ENCODE results near the gene NFIA.

DNA sequence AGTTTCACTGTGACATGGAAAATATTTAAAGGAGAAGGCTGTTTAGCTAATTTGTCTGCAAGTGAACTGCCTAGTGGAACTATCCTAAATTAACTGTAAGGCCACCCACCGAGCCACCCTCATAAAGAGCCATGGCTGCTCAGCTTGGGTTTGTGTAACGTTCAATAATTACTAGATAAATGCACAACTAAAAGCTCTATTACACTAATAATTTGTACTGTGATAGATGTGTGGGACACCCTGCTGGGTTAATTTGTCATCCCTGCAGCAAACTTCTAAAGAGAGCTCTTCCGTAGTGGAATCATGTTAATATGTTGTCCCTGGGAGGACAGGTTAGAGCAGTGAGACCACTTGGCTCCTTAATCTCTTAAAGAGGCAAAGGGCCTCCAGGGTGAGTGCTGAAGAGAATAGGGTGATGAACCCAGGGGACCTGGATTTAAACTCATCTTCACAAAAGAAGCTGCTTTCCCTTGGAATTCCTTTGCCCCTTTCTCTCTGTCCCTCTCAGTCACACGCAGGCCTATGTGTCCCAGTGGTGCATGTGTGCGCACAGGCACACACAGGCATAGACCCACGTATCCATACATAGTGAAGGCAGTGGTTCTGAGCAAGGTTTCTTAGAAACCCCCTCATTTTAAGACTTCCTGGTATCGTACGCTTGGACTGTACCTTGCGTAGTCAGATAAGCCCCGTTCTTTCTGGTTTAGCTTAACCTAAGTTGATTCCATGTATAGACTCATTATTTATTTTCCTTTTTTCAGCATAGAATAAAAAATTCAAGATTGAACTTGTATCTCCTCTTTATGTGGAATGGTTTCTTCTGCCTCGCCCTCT is 310.3 kb downstream of the NFIA start:
- no peak for TF ChIP-seq EZH2 (optimal IDR thresholded peaks at IDR 0.05; ENCODE audit: low read depth, low read length)
- TF ChIP-seq, protein P1, sequence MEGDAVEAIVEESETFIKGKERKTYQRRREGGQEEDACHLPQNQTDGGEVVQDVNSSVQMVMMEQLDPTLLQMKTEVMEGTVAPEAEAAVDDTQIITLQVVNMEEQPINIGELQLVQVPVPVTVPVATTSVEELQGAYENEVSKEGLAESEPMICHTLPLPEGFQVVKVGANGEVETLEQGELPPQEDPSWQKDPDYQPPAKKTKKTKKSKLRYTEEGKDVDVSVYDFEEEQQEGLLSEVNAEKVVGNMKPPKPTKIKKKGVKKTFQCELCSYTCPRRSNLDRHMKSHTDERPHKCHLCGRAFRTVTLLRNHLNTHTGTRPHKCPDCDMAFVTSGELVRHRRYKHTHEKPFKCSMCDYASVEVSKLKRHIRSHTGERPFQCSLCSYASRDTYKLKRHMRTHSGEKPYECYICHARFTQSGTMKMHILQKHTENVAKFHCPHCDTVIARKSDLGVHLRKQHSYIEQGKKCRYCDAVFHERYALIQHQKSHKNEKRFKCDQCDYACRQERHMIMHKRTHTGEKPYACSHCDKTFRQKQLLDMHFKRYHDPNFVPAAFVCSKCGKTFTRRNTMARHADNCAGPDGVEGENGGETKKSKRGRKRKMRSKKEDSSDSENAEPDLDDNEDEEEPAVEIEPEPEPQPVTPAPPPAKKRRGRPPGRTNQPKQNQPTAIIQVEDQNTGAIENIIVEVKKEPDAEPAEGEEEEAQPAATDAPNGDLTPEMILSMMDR (IDR thresholded peaks at IDR 0.05; ENCODE audit: low read length), result no peak
- TF ChIP-seq EZH2phosphoT487 (IDR thresholded peaks at IDR 0.05; ENCODE audit: low read length), result no peak
